HG03097 (cell line): ENCODE results near the gene ANK3.
"Not testable (repeated sequence)": the region's sequence is repeated elsewhere in the genome, so short reads cannot be mapped to it uniquely, and the experiment has no call there.

Source experiments
- ATAC-seq: cut with Tn5 transposase; IDR thresholded peaks from one replicate; pipeline ENCODE4 v1.9.1; 2021; ENCODE audit not compliant: unreplicated experiment, low FRiP score

Gene ANK3

DNA sequence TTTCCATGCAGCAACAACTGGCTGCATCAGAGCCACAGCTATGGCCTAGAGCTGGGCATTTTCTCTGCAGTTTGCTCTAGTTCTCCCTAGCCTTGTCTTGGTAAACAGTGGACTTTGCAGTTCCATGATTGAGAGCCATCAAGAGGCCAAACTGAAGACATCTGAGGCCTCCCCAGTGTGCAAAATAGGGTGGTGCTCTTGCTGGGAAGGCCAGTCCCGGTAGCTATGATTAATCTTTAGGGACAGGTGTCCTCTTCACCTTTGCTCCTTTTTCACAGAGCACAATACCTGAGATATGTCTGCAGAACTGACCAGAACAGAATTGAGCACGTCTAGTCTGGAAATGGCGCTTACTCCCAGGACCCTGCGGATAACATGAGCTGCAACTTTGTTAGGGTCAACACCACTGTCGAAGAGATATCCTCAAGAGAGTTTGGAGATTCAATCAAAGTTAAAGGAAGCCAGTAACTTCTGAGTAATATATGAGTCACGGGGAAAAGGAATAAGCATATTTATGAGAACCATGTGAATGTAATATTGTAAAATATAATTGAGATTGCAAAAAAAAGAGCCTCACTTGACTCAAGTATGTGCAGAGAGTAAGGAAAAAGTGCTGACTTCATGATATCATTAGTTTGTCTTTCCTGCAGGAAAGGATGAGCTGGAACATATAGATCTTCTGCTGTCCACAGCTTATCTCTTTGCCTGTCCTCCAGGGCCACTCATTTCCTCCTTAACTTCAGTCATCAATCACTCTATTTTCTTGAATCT is 76.7 kb downstream of the ANK3 start:
- ATAC-seq = no peak

GRCh38 chr10:60311821-60312220 is 77.9 kb downstream of the ANK3 start:
- ATAC-seq = no peak

- no peak for ATAC-seq
Measured at GRCh38 chr10:60310740-60311139, 78.9 kb downstream of the ANK3 start.

DNA sequence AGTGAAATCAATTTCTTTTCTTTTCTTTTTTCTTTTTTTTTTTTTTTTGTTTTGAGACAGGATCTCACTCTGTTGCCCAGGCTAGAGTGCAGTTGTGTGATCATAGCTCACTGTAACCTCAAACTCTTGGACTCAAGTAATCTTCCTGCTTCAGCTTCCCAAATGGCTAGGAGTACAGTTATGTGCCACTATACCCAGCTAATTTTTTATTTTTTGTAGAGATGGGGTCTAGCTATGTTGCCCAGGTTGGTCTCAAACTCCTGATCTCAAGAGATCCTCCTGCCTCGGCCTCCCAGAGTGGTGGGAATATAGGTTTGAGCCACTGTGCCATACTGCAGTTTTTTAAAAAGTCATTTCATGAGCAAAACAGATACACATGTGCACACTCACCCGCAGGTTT is 79.8 kb downstream of the ANK3 start:
- no peak for ATAC-seq

DNA sequence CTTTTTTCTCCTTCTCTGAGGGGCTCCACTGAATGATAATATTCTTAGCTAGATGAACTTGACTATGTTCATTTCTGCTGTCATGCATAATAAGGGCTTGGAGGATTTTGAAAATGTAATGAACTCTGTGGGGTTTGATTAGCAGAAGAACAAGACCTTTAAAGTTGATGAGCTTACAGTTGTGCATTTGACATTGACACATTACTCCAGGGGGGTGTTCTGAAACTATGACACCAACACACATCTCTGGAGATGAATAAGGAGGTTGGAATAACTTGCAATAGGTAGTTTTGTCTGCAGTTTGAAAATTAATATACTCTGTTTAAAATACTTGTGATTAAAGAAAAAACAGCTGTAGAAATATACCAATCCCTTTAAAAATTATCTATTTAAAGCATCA is 80.3 kb downstream of the ANK3 start:
- no peak for ATAC-seq

GRCh38 chr10:60305380-60305892 is 84.2 kb downstream of the ANK3 start:
- no peak for ATAC-seq

GRCh38 chr10:60304829-60305379 is 84.8 kb downstream of the ANK3 start:
- no peak for ATAC-seq

GRCh38 chr10:60303778-60304177 is 85.9 kb downstream of the ANK3 start:
- no peak for ATAC-seq

DNA sequence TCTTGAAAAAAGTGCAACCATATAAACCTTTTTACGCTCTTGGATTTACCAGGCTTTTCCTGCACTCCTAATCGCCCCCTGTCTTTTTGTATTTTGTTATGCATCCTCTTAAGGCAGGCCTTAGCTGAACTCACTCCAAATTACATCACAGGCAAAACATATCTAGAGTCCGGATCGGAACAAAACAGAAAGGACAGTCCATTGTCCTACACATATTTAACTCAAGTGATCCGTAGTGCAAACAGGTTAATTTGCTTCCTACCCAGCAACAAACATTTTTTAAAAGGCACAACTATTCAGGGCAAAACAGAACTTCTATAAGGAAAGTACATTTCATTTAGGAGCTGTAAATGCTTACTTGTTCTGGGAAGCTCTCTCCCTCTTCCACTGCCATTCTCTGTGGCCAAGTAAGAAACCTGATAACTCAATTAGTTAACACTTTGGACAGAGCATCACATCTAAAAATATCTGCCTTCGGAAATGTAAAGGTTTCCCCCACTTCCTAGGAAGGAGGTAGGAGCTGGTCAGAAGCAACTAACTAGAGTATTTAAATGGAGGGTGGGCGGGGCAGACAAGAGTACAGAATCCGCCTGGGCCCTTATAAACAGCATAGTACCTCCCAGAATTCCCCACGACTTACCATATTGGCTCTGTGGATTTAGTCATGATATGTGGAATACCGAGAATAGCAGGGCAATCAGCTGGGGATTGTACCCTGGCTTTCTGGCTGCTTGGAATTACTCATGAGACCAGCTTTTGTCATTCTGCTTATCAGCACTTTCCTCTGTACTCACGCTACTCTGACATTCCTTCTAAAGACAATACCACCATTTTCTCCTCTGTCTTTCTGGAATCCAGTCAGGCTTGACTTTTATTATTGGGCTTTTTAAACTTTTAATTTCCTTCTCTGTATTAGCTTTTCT is 89.5 kb downstream of the ANK3 start:
- no peak for ATAC-seq

DNA sequence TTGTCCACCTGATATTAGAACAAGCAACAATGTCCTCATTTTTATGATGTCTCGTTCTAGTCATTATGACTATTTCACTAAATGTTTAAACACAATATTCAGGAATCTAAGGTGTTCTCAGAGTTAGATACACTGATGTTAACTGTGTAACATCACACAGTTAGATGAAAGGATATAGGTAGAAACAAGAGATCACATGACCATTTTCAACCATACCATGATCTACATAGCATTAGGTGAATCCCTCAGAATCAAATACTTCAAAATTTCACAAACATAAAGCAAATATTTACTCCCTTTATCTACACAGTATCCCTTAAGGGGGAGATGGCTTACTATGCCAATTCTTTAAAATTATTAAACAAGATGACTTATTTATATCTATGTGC is 90.3 kb downstream of the ANK3 start:
- ATAC-seq = no peak

DNA sequence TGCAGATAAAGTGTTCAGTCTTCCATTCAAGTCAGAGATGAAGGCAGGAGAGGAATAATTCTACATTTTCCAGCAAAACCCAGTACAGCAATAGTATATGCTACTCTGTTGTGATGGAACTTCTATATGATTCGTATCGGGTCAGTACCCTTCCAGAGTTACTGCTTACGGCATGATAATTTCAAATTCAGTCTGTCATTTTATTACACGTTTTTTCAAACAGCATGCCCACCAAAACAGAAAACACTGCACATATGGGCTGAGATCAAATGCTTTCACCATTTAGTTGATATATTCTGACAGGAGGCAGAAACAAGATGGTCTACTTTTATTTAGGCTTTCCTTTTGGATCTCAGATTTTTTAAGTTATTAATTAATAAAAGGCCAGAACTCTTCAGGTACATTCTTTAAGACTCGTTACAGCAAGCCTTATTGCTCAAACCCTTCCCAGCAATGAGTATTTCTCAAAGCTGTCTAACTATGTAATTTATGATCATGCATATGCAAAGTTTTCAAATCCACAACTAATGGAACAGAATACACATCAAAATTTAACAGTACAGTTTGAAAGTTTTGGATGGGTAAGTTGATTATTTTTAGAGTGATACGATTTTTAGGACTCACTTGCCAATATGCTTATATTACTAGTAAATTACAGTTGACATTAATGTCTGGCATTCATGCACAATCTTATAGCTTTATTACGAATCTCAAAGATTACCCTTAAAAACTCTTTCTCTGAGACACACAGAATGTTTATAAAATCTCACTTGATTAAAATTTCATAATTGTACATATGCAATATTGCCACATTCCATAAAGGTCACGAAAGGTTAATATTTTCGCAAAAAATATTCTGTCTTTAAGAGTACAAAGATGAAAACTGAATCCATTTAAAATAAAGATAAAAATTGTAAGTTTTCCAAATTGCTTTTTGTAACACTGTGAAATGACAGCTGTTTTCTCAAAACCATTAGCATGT is 91.0 kb downstream of the ANK3 start:
- no peak for ATAC-seq

DNA sequence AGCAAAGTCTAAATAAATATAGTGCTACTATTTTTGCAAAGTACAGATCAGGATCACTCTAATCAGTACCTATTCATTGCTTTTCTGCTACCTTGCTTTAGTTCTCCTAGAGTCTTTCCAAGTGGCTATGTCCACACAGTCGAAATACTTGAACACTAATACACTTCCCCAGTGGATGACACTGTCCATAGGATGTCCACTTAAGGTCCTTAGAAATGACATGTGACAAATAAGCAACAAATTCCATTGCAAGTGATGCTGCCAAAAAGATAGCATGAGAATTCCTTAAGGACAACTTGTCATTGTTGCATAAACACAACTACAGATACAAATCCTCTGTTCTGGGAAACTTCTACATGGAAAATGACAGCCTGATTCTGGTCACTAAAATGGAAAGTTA is 93.6 kb downstream of the ANK3 start:
- no peak for ATAC-seq

GRCh38 chr10:60295028-60295937 is 94.4 kb downstream of the ANK3 start:
- ATAC-seq = no peak

GRCh38 chr10:60293581-60294175 is 96.0 kb downstream of the ANK3 start:
- ATAC-seq = no peak

DNA sequence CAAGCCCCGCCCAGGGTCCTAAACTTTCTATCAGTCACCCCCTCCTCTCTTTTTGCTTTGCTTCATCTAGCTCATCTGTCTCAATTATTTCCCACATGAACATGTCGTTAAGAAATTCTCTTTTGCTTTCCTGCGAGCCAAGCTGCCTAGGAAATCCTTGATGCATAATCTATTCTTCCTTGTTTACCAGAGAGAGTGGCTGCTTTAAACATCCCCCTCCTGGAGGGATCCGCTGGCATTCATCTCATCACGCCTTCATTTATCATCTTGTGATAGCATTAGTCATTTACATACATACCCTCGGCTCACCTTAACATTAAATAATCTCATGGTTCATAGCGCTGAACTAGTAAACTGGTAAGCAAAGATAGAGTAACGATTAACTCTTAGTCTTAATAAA is 96.7 kb downstream of the ANK3 start:
- ATAC-seq = no peak

DNA sequence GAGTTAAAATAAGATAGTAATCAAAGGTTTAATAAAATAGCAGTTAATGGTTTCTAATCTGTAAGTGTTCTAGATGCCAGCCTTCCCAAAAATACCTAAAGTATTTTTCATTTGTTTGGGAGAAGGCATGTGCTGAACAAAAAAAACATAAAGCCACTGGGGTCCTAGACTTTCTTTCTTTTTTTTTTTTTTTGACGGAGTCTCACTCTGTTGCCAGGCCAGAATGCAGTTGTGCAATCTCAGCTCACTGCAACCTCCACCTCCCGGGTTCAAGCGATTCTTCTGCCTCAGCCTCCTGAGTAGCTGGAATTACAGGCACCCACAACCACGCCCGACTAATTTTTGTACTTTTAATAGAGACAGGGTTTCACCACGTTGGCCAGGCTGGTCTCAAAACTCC is 97.1 kb downstream of the ANK3 start:
- ATAC-seq = not testable (repeated sequence)

DNA sequence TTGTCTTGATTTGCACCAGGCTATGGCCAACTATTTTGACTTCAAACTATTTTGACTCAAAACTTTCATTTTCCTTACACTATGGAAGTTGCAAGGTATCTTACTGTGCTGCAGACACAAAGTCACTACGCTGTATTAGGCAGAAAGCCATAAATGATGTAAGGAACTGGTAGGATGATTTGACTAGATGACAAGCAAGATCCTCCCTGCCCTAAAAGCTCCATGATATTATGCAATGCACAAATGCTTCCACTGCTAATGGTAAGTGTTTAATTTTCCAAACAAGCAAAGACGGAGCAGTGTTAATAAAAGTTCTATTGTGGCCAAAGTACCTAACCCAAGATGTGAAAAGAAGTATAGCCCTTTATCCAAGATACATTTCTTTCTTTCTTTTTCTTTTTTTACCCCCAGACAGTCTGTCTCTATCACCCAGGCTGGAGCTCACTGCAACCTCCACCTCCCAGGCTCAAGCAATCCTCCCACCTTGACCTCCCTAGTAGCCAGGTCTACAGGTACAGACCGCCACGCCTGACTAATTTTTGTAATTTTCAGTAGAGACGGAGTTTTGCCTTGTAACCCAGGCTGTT is 98.2 kb downstream of the ANK3 start:
- no peak for ATAC-seq

DNA sequence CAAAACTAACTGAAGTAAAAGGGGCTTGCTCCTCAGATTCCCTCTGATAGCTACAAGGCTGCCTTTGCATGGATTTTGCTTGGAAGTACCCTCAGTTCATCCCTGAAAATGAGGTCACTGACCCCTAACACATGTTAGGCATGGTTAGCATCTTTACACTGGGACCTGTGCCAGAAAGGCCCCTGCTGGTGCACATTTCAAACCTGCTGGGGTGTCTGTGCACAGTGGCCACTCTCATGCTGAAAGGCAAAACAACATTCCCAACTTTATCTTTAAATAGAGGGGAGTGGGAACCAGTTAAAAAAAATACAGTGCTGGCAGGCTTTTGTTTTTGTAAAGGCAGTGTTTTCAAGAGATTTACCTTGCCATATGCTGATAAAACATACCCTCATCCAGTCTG is 99.1 kb downstream of the ANK3 start:
- no peak for ATAC-seq
